Panc1 (cell line): ENCODE results near the gene SI.

Experiments used
- POLR2AphosphoS5 ChIP-seq: IDR thresholded peaks from 2 replicates; pipeline ENCODE4 v1.6.1; 2012; ENCODE audit warnings: mild to moderate bottlenecking, low read depth, low read length, moderate library complexity
- TCF7L2 ChIP-seq: IDR thresholded peaks from 2 replicates; pipeline ENCODE4 v1.6.1; 2011; ENCODE audit warnings: mild to moderate bottlenecking, low read depth, low read length, inconsistent platforms
- TF ChIP-seq, protein P1 (sequence below): fragments of 450-650 bp; IDR thresholded peaks from 2 replicates; pipeline ENCODE4 v1.5.1; 2017; ENCODE audit warnings: mild to moderate bottlenecking
- TF ChIP-seq, protein P2 (sequence below), 2 experiments: IDR thresholded peaks; 2 replicates each; pipeline ENCODE4 v1.6.1; 2011 to 2012; ENCODE audit warnings: low read depth in 2 of 2, control low read depth in 1 of 2, low read length in 1 of 2, mild to moderate bottlenecking in 1 of 2, moderate library complexity in 1 of 2; ENCODE audit not compliant: insufficient read depth in 1 of 2

DNA sequence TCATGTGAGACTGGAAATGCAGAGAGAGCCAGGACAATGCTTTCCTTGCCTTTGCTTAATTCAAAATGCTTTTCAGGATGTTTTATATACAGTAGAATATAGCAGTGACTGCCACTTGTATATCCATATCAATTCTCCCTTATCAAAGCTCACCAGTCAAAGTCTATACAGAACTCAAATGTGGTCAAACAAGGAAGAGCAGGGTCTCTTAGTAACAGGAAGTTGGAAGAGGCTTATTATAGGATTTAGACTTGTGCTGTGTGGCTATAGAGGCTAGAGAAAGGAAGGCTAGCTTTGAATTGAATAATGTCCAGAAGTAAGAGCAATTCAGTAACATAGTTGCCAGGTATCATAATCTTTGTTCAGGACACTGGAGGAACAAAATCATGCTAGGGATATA, 4.4 kb upstream of the SI start:
- TF ChIP-seq, protein P1, sequence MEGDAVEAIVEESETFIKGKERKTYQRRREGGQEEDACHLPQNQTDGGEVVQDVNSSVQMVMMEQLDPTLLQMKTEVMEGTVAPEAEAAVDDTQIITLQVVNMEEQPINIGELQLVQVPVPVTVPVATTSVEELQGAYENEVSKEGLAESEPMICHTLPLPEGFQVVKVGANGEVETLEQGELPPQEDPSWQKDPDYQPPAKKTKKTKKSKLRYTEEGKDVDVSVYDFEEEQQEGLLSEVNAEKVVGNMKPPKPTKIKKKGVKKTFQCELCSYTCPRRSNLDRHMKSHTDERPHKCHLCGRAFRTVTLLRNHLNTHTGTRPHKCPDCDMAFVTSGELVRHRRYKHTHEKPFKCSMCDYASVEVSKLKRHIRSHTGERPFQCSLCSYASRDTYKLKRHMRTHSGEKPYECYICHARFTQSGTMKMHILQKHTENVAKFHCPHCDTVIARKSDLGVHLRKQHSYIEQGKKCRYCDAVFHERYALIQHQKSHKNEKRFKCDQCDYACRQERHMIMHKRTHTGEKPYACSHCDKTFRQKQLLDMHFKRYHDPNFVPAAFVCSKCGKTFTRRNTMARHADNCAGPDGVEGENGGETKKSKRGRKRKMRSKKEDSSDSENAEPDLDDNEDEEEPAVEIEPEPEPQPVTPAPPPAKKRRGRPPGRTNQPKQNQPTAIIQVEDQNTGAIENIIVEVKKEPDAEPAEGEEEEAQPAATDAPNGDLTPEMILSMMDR = no peak
- no peak for TF ChIP-seq TCF7L2
- no peak for TF ChIP-seq POLR2AphosphoS5
- TF ChIP-seq, protein P2, sequence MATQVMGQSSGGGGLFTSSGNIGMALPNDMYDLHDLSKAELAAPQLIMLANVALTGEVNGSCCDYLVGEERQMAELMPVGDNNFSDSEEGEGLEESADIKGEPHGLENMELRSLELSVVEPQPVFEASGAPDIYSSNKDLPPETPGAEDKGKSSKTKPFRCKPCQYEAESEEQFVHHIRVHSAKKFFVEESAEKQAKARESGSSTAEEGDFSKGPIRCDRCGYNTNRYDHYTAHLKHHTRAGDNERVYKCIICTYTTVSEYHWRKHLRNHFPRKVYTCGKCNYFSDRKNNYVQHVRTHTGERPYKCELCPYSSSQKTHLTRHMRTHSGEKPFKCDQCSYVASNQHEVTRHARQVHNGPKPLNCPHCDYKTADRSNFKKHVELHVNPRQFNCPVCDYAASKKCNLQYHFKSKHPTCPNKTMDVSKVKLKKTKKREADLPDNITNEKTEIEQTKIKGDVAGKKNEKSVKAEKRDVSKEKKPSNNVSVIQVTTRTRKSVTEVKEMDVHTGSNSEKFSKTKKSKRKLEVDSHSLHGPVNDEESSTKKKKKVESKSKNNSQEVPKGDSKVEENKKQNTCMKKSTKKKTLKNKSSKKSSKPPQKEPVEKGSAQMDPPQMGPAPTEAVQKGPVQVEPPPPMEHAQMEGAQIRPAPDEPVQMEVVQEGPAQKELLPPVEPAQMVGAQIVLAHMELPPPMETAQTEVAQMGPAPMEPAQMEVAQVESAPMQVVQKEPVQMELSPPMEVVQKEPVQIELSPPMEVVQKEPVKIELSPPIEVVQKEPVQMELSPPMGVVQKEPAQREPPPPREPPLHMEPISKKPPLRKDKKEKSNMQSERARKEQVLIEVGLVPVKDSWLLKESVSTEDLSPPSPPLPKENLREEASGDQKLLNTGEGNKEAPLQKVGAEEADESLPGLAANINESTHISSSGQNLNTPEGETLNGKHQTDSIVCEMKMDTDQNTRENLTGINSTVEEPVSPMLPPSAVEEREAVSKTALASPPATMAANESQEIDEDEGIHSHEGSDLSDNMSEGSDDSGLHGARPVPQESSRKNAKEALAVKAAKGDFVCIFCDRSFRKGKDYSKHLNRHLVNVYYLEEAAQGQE (IDR thresholded peaks at IDR 0.05; ENCODE audit: insufficient read depth in 1 of 2, low read depth in 2 of 2, low read length in 1 of 2) = no peak
